GM18498 (cell line): ENCODE results near the gene GPC2.

Source experiments
- ATAC-seq: cut with Tn5 transposase; IDR thresholded peaks from one replicate; pipeline ENCODE4 v1.9.1; 2021; ENCODE audit warnings: mild to moderate bottlenecking, moderate library complexity; ENCODE audit not compliant: unreplicated experiment

GPC2 gene

GRCh38 chr7:100171087-100171681 is 6.0 kb downstream of the GPC2 start:
- no peak for ATAC-seq

GRCh38 chr7:100170101-100170897 is 6.9 kb downstream of the GPC2 start:
- no peak for ATAC-seq

- no peak for ATAC-seq
These were observed 7.9 kb downstream of the GPC2 start for GRCh38 chr7:100169147-100169850.

- no peak for ATAC-seq
These were observed 9.3 kb downstream of the GPC2 start for GRCh38 chr7:100167912-100168323.

- no peak for ATAC-seq
These were observed 9.9 kb downstream of the GPC2 start for GRCh38 chr7:100166970-100167911.

GRCh38 chr7:100166317-100166940 is 10.8 kb downstream of the GPC2 start:
- ATAC-seq = no peak

GRCh38 chr7:100163871-100164270 is 13.3 kb downstream of the GPC2 start:
- ATAC-seq = no peak

- no peak for ATAC-seq
These were observed 14.1 kb downstream of the GPC2 start for GRCh38 chr7:100163006-100163531.

- no peak for ATAC-seq
These were observed 17.1 kb downstream of the GPC2 start for GRCh38 chr7:100160067-100160466.

GRCh38 chr7:100159099-100159623 is 18.0 kb downstream of the GPC2 start:
- no peak for ATAC-seq

- ATAC-seq = peak; percentile 75
These were observed 18.7 kb downstream of the GPC2 start, which contains the start of gene TRAPPC14 for GRCh38 chr7:100158229-100159098. Gene TRAPPC14, minus strand, starts transcription at chr7:100158723. Its CDS starts 224 bp downstream, at chr7:100158499.

- ATAC-seq = no peak
These were observed 19.6 kb downstream of the GPC2 start for GRCh38 chr7:100157334-100158228.

GRCh38 chr7:100157069-100157333 is 20.2 kb downstream of the GPC2 start:
- no peak for ATAC-seq

- no peak for ATAC-seq
These were observed 20.7 kb downstream of the GPC2 start for GRCh38 chr7:100156331-100157068.

- ATAC-seq = no peak
These were observed 21.4 kb downstream of the GPC2 start for GRCh38 chr7:100155553-100156317.

GRCh38 chr7:100154651-100155491 is 22.3 kb downstream of the GPC2 start:
- ATAC-seq = no peak
